Measurements from ENCODE around the gene CES3.

The CES3 gene

DNA sequence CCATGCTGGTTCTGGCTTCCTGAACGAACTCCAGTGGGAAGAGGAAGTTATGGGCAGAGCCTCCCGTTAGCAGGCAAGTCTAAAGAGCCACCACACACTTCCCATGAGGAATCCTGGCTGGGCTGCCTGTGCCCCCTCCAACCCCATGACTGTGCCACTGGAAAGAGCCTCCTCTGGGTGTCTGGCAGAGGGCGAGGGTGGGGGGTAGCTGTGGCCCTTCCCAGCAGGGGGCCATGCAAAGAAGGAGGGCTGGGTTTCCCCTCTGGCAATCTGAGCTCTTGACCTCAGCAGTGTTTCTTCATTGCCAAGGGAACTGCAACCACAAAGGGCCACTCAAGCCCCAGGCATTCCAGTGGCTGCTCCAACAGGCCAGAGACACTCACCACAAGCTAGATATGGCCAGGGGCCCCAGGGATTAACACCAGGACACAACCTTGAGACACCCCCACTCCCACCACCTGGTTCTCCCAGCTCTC is 34.1 kb upstream of the CES3 start:
- peak; percentile 75 for DNase-seq (ENCODE audit: low spot score)
- TF ChIP-seq, protein P1, sequence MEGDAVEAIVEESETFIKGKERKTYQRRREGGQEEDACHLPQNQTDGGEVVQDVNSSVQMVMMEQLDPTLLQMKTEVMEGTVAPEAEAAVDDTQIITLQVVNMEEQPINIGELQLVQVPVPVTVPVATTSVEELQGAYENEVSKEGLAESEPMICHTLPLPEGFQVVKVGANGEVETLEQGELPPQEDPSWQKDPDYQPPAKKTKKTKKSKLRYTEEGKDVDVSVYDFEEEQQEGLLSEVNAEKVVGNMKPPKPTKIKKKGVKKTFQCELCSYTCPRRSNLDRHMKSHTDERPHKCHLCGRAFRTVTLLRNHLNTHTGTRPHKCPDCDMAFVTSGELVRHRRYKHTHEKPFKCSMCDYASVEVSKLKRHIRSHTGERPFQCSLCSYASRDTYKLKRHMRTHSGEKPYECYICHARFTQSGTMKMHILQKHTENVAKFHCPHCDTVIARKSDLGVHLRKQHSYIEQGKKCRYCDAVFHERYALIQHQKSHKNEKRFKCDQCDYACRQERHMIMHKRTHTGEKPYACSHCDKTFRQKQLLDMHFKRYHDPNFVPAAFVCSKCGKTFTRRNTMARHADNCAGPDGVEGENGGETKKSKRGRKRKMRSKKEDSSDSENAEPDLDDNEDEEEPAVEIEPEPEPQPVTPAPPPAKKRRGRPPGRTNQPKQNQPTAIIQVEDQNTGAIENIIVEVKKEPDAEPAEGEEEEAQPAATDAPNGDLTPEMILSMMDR (IDR thresholded peaks at IDR 0.05; ENCODE audit: extremely low read depth, missing control alignments), result no peak

DNA sequence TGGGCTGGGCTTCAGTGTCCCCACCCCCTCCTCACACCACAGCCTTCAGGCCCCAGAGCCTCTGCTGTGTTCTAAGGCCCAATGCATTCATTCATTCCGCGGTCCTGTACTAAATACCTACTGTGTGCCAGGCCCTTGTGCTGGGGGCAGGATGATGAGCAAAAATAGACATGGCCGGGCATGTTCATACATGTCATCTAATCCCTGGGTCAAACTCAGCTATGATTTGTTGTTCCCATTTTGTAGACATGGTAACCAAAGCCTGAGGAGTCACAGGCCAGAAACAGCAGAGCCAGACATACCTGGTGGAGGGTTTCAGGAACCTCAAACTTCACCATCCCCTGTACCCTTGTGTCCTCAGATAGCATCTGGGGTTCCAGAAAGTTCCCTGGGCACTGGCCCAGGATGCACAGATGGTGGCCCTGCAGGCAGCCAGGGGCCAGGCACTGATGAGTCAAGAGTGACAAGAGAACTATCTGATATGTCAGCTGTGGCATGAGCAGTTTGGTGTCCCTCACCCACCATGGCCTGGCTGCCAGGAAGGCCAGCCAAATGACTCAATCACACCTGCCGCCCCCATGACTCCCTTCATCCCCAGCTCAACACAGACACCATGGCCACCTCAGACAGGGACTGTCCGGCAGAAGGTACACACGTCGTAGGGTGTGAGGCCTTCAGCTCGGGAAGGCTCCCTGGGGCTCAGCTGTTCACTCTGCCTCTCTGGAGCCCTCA is 33.0 kb upstream of the CES3 start:
- DNase-seq (ENCODE audit: low spot score), result no peak

GRCh38 chr16:66928702-66929388 is 32.2 kb upstream of the CES3 start:
- TF ChIP-seq, protein P1 (IDR thresholded peaks at IDR 0.05; ENCODE audit: extremely low read depth, missing control alignments), result peak; percentile 18
- peak; percentile 56 for DNase-seq (ENCODE audit: low spot score)

More for the DNA sequence above, 33.0 kb upstream of the CES3 start:
- TF ChIP-seq, protein P1 (IDR thresholded peaks at IDR 0.05; ENCODE audit: extremely low read depth, missing control alignments), result no peak

- TF ChIP-seq, protein P1 (IDR thresholded peaks at IDR 0.05; ENCODE audit: extremely low read depth, missing control alignments), result no peak
- DNase-seq (ENCODE audit: low spot score), result no peak
Measured at GRCh38 chr16:66930189-66930588, 30.9 kb upstream of the CES3 start.

GRCh38 chr16:66931665-66932064 is 29.4 kb upstream of the CES3 start:
- TF ChIP-seq, protein P1 (IDR thresholded peaks at IDR 0.05; ENCODE audit: extremely low read depth, missing control alignments), result no peak
- DNase-seq (ENCODE audit: low spot score), result no peak

- TF ChIP-seq, protein P1 (IDR thresholded peaks at IDR 0.05; ENCODE audit: extremely low read depth, missing control alignments), result no peak
- no peak for DNase-seq (ENCODE audit: low spot score)
Measured at GRCh38 chr16:66932076-66932475, 29.0 kb upstream of the CES3 start.

DNA sequence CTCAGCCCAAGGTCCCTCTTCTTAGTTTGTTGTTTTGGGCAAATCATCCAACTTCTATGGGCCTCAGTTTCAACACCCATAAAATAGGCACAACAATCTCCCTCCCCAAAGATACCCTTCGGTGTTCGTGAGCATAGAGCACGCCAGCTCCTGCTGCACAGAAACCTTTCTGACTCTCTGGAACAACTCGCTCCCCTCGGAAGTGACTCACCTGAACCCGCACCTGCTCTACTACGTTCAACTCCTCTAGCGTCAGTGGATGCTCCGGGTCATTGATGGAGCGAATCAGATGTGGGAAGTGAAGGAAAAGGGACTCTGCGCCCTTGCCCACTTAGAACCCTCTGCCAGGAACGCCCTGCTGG is 27.3 kb upstream of the CES3 start:
- no peak for DNase-seq (ENCODE audit: low spot score)
- TF ChIP-seq, protein P1 (IDR thresholded peaks at IDR 0.05; ENCODE audit: extremely low read depth, missing control alignments), result no peak

Measured in GM20000 (cell line).